IPS-18a (cell line): ENCODE measurements around the gene HEMGN.
A peak's percentile ranks its signal among the peaks of the same experiment; 100 is the strongest.

ENCODE experiments used
- H3K27ac ChIP-seq: one replicate; pipeline ENCODE4 v1.5.1; 2013; ENCODE audit warnings: low read length
- H3K27me3 ChIP-seq: one replicate; pipeline ENCODE4 v1.6.1; 2013; ENCODE audit warnings: mild to moderate bottlenecking, low read length; ENCODE audit not compliant: control insufficient read depth, insufficient read depth
- H3K36me3 ChIP-seq: one replicate; pipeline ENCODE4 v1.6.1; 2013; ENCODE audit warnings: low read depth, low read length; ENCODE audit not compliant: control insufficient read depth
- H3K4me1 ChIP-seq: one replicate; pipeline ENCODE4 v1.6.1; 2013; ENCODE audit warnings: low read depth, low read length; ENCODE audit not compliant: control insufficient read depth
- H3K4me3 ChIP-seq: one replicate; pipeline ENCODE4 v1.5.1; 2013; ENCODE audit warnings: low read length
- H3K9ac ChIP-seq: one replicate; pipeline ENCODE4 v1.6.1; 2013; ENCODE audit warnings: mild to moderate bottlenecking, low read length, moderate library complexity
- H3K9me3 ChIP-seq: one replicate; pipeline ENCODE4 v1.6.1; 2013; ENCODE audit warnings: low read depth, low read length; ENCODE audit not compliant: control insufficient read depth

HEMGN gene

DNA sequence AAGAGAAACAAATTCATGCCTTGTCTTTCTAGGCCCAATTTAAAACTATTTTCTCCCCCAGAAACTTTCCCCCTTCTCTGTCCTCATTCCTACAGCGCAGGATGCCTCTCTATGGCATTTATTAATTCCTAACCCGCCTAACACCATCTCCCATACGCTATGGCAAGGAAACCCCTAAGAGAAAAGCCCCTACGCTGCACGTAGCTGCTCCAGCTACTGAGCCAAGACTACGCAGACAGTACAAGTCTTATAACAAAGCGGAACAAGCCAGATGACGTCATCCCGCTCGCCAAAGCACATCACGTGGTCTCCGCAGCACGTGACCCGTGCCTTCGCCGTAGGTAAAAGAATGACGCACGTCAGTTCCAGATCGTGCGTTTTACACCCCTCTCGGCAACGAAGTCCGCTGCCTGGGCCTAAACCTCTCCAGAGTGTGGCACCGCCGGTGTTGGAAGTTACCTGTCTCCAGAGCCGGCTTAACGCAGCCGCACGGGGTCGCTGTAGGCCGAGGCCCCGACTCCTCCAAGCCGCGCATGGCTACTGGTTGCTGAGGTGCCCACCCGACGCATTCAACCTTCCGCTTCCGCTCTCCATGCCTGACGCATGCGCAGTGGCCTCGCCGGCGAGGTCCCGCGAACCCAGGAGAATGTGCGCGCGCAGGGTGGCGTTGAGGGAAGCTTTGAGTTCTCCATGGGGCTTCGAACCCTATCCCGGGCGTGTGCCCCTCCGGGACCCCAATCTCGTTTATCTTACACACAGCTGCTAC, 15.8 kb downstream of the HEMGN start, which contains the start of gene TRMO:
TRMO (minus strand) TSS at position 542 of the 766 bp plus-strand sequence; CDS start at position 535, 7 bp downstream.
- Histone ChIP-seq H3K9ac (peak within 1 kb of the TSS; percentile 70), H3K4me1 (peaks cover 4% of the 10 kb centered on the region), H3K27me3 (peaks cover 60% of the 10 kb centered on the region), H3K27ac (peak within 1 kb of the TSS; percentile 70), H3K36me3 (no peaks in the 10 kb centered on the region), H3K4me3 (peak within 1 kb of the TSS; percentile 71), H3K9me3 (no peaks in the 10 kb centered on the region)

- H3K27me3 ChIP-seq, result peaks cover 33% of the 10 kb centered on the region
- no peaks in the 10 kb centered on the region for H3K9me3 ChIP-seq
- no peak overlapping the region for H3K27ac ChIP-seq
- no peak overlapping the region for H3K4me3 ChIP-seq
- peaks cover 4% of the 10 kb centered on the region for H3K4me1 ChIP-seq
- no peaks in the 10 kb centered on the region for H3K36me3 ChIP-seq
- H3K9ac ChIP-seq, result no peak overlapping the region
These were observed 18.7 kb downstream of the HEMGN start for GRCh38 chr9:97919217-97919813.

DNA sequence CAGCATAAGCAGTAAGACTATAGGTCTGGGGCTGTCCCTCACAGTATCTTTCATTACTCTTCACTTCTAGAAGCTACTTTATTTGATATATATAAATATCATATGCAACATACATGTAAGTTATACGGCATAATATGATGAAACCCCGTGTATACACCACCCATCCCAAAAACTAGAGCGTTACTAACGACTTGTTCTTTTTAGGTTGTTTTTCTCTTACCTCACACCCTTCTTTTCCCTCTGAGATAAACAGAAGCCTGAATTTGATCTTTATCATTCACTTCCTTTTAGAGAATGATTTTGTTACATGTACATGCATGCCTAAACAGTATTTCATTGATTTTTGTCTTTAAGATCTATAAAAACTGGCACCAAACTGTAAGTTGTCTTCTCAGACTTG, 19.4 kb downstream of the HEMGN start:
- Histone ChIP-seq H3K27me3 (peaks cover 27% of the 10 kb centered on the region), H3K27ac (no peak overlapping the region), H3K4me1 (peaks cover 4% of the 10 kb centered on the region), H3K36me3 (no peaks in the 10 kb centered on the region), H3K9me3 (no peaks in the 10 kb centered on the region), H3K4me3 (no peak overlapping the region), H3K9ac (no peak overlapping the region)

GRCh38 chr9:97911970-97912369, 26.0 kb downstream of the HEMGN start:
- Histone ChIP-seq H3K27ac (no peak overlapping the region), H3K4me3 (no peak overlapping the region), H3K9me3 (no peaks in the 10 kb centered on the region), H3K4me1 (no peaks in the 10 kb centered on the region), H3K36me3 (peaks cover 12% of the 10 kb centered on the region), H3K27me3 (no peaks in the 10 kb centered on the region), H3K9ac (no peak overlapping the region)

GRCh38 chr9:97911528-97911927, 26.4 kb downstream of the HEMGN start:
- Histone ChIP-seq H3K27ac (no peak overlapping the region), H3K36me3 (peaks cover 12% of the 10 kb centered on the region)

GRCh38 chr9:97910357-97910756, 27.6 kb downstream of the HEMGN start:
- Histone ChIP-seq H3K9ac (no peak overlapping the region), H3K36me3 (peaks cover 12% of the 10 kb centered on the region), H3K9me3 (no peaks in the 10 kb centered on the region), H3K4me3 (no peak overlapping the region), H3K27me3 (no peaks in the 10 kb centered on the region), H3K27ac (no peak overlapping the region), H3K4me1 (no peaks in the 10 kb centered on the region)

More at GRCh38 chr9:97911528-97911927, 26.4 kb downstream of the HEMGN start:
- no peaks in the 10 kb centered on the region for H3K4me1 ChIP-seq
- H3K27me3 ChIP-seq, result no peaks in the 10 kb centered on the region
- H3K4me3 ChIP-seq, result no peak overlapping the region
- H3K9me3 ChIP-seq, result no peaks in the 10 kb centered on the region
- H3K9ac ChIP-seq, result no peak overlapping the region

GRCh38 chr9:97908705-97909104, 29.3 kb downstream of the HEMGN start:
- H3K27me3 ChIP-seq, result no peaks in the 10 kb centered on the region
- no peak overlapping the region for H3K9ac ChIP-seq
- H3K36me3 ChIP-seq, result peaks cover 12% of the 10 kb centered on the region

GRCh38 chr9:97907632-97908031, 30.3 kb downstream of the HEMGN start:
- H3K4me3 ChIP-seq, result no peak overlapping the region
- H3K9me3 ChIP-seq, result no peaks in the 10 kb centered on the region
- no peaks in the 10 kb centered on the region for H3K27me3 ChIP-seq
- H3K36me3 ChIP-seq, result peaks cover 10% of the 10 kb centered on the region
- H3K4me1 ChIP-seq, result no peaks in the 10 kb centered on the region
- no peak overlapping the region for H3K9ac ChIP-seq
- H3K27ac ChIP-seq, result no peak overlapping the region

More at GRCh38 chr9:97908705-97909104, 29.3 kb downstream of the HEMGN start:
- Histone ChIP-seq H3K4me1 (no peaks in the 10 kb centered on the region), H3K4me3 (no peak overlapping the region), H3K27ac (no peak overlapping the region), H3K9me3 (no peaks in the 10 kb centered on the region)

GRCh38 chr9:97907046-97907445, 30.9 kb downstream of the HEMGN start:
- H3K36me3 ChIP-seq, result peaks cover 4% of the 10 kb centered on the region
- H3K27ac ChIP-seq, result no peak overlapping the region
- no peak overlapping the region for H3K9ac ChIP-seq
- H3K9me3 ChIP-seq, result no peaks in the 10 kb centered on the region
- no peaks in the 10 kb centered on the region for H3K4me1 ChIP-seq
- no peaks in the 10 kb centered on the region for H3K27me3 ChIP-seq
- no peak overlapping the region for H3K4me3 ChIP-seq

DNA sequence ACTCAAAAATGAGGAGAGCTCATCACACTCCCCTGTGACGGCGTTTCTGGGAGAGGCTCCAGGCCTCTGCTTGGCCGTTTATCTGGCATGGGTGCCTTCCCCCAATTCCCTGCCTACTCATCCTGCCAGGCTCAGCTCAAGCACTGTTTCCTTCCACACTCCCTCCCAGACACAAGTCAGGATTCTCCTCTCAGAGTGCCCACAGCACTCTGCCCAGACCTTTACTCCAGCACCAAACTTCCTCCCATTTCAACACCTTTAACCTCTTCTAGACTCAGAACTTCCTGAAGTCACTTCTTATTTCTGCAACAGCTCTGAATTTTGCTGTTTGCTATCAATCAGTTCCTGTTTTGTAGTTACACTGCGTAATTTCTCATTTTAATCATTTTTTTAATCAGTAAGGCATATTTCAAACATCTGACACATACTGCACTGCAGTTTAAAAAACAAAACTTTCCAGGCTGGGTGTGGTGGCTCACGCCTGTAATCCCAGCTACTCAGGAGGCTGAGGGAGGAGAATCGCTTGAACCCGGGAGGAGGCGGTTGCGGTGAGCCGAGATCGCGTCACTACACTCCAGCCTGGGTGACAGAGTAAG, 31.6 kb downstream of the HEMGN start:
- H3K4me1 ChIP-seq, result no peaks in the 10 kb centered on the region
- H3K36me3 ChIP-seq, result peaks cover 3% of the 10 kb centered on the region
- no peak overlapping the region for H3K9ac ChIP-seq
- no peaks in the 10 kb centered on the region for H3K9me3 ChIP-seq
- no peaks in the 10 kb centered on the region for H3K27me3 ChIP-seq
- H3K27ac ChIP-seq, result no peak overlapping the region
- H3K4me3 ChIP-seq, result no peak overlapping the region

GRCh38 chr9:97905228-97905627, 32.7 kb downstream of the HEMGN start:
- H3K4me3 ChIP-seq, result no peak overlapping the region
- peaks cover 1% of the 10 kb centered on the region for H3K36me3 ChIP-seq
- no peak overlapping the region for H3K27ac ChIP-seq
- H3K9ac ChIP-seq, result no peak overlapping the region
- no peaks in the 10 kb centered on the region for H3K4me1 ChIP-seq
- no peaks in the 10 kb centered on the region for H3K27me3 ChIP-seq
- H3K9me3 ChIP-seq, result no peaks in the 10 kb centered on the region
